A673 (cell line): ENCODE data around the gene TNFSF12. TPM values are rescaled to one million over a fixed set of nuclear protein-coding genes. Genes with fewer than 3 reads are reported as not detected.

Experiments used
- BruUV-seq: library from RNA; stranded (reverse); fragments of 400-500 nt; replicated peaks from 2 replicates; lab custom pipeline; 2021; lab: Mats Ljungman, UMichigan
- CTCF ChIA-PET: fragments of 300-600 bp; sonication (Branson Sonifier 250); formaldehyde crosslinking; loops from one replicate; lab custom pipeline; 2022; ENCODE audit warnings: antibody characterized with exemption; lab: Charles Lee
- POLR2A ChIA-PET: fragments of 300-600 bp; sonication (Branson Sonifier 250); formaldehyde crosslinking; loops from one replicate; lab custom pipeline; 2022; ENCODE audit warnings: antibody characterized with exemption; ENCODE audit not compliant: low non-redundant PET; lab: Charles Lee
- DNase-seq: peaks from one replicate; pipeline ENCODE4 v3.0.0-alpha.2; 2015; ENCODE audit warnings: low spot score
- H3K27ac ChIP-seq: fragments of 200-600 bp; sonication (generic); 2 replicates; pipeline ENCODE4 v1.5.1; 2016; ENCODE audit warnings: mixed run types, low read depth, mild to moderate bottlenecking, mixed read lengths, antibody characterized with exemption, low read length; ENCODE audit not compliant: poor library complexity, severe bottlenecking
- H3K27me3 ChIP-seq: fragments of 200-600 bp; sonication (generic); replicated peaks from 2 replicates; pipeline ENCODE4 v1.6.1; 2017; ENCODE audit warnings: mixed run types, low read depth, mild to moderate bottlenecking, mixed read lengths, antibody characterized with exemption, low read length; ENCODE audit not compliant: insufficient read depth, poor library complexity
- H3K36me3 ChIP-seq: fragments of 200-600 bp; sonication (generic); 2 replicates; pipeline ENCODE4 v1.6.1; 2016; ENCODE audit warnings: mixed run types, mild to moderate bottlenecking, mixed read lengths, antibody characterized with exemption, low read length; ENCODE audit not compliant: insufficient read depth, poor library complexity, severe bottlenecking
- H3K4me1 ChIP-seq: fragments of 200-600 bp; sonication (generic); 2 replicates; pipeline ENCODE4 v1.6.1; 2017; ENCODE audit warnings: mixed run types, mild to moderate bottlenecking, mixed read lengths, antibody characterized with exemption, low read length; ENCODE audit not compliant: insufficient read depth, poor library complexity, severe bottlenecking
- H3K4me3 ChIP-seq: fragments of 200-600 bp; sonication (generic); 2 replicates; pipeline ENCODE4 v1.5.1; 2016; ENCODE audit warnings: low read depth, mixed run types, mild to moderate bottlenecking, mixed read lengths, low read length; ENCODE audit not compliant: poor library complexity, severe bottlenecking
- H3K9me3 ChIP-seq: fragments of 200-600 bp; sonication (generic); 2 replicates; pipeline ENCODE4 v1.6.1; 2016; ENCODE audit warnings: mixed run types, low read depth, mild to moderate bottlenecking, mixed read lengths, antibody characterized with exemption, low read length; ENCODE audit not compliant: poor library complexity, severe bottlenecking
- EZH2 ChIP-seq: fragments of 200-600 bp; sonication (generic); IDR thresholded peaks from 2 replicates; pipeline ENCODE4 v1.6.1; 2017; ENCODE audit warnings: borderline replicate concordance, low read depth, mild to moderate bottlenecking, mixed read lengths, antibody characterized with exemption, low read length; ENCODE audit not compliant: poor library complexity, severe bottlenecking
- intact Hi-C: fragments of 100-400 bp; cut with micrococcal nuclease; formaldehyde crosslinking; loops from one replicate; pipeline ENCODE4 v1.10.0; 2022; ENCODE audit not compliant: unreplicated experiment
- total RNA-seq: library from RNA; stranded (reverse); gene quantifications from 2 replicates; pipeline ENCODE4 v1.2.3, GENCODE V29; 2021
- TF ChIP-seq, protein P1 (sequence below): fragments of 300-800, 200-600 bp; sonication (generic); conservative IDR thresholded peaks from 2 replicates; pipeline ENCODE4 v1.5.1; 2017; ENCODE audit warnings: low read depth, mild to moderate bottlenecking, antibody characterized with exemption, low read length, moderate library complexity, mixed read lengths

The TNFSF12 gene
- total RNA-seq, 1 experiment from 2014 or later = 0.75 TPM

GRCh38 chr17:7587420-7588151 lies 38.7 kb downstream of the TNFSF12 start:
- Histone ChIP-seq H3K9me3 (no peaks in the 10 kb centered on the region), H3K4me3 (no peak overlapping the region), H3K4me1 (peaks cover 17% of the 10 kb centered on the region), H3K27me3 (no peaks in the 10 kb centered on the region), H3K27ac (no peak overlapping the region), H3K36me3 (peaks cover 54% of the 10 kb centered on the region)
- no peak for TF ChIP-seq EZH2
- TF ChIP-seq, protein P1, sequence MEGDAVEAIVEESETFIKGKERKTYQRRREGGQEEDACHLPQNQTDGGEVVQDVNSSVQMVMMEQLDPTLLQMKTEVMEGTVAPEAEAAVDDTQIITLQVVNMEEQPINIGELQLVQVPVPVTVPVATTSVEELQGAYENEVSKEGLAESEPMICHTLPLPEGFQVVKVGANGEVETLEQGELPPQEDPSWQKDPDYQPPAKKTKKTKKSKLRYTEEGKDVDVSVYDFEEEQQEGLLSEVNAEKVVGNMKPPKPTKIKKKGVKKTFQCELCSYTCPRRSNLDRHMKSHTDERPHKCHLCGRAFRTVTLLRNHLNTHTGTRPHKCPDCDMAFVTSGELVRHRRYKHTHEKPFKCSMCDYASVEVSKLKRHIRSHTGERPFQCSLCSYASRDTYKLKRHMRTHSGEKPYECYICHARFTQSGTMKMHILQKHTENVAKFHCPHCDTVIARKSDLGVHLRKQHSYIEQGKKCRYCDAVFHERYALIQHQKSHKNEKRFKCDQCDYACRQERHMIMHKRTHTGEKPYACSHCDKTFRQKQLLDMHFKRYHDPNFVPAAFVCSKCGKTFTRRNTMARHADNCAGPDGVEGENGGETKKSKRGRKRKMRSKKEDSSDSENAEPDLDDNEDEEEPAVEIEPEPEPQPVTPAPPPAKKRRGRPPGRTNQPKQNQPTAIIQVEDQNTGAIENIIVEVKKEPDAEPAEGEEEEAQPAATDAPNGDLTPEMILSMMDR = no peak
- DNase-seq = no peak
- ChIA-PET CTCF (interaction anchor here (0.6 to 0.7 kb wide), 2 partner anchors 73 to 92 kb away, joined by 3 to 7 read pairs; no protein-coding TSS in a partner anchor), POLR2A (interaction anchor here (0.9 kb wide), 1 partner anchor 109 kb away, joined by 3 read pairs; no protein-coding TSS in a partner anchor)
- intact Hi-C loops = no loop called here
- BruUV-seq = no TSS peak

DNA sequence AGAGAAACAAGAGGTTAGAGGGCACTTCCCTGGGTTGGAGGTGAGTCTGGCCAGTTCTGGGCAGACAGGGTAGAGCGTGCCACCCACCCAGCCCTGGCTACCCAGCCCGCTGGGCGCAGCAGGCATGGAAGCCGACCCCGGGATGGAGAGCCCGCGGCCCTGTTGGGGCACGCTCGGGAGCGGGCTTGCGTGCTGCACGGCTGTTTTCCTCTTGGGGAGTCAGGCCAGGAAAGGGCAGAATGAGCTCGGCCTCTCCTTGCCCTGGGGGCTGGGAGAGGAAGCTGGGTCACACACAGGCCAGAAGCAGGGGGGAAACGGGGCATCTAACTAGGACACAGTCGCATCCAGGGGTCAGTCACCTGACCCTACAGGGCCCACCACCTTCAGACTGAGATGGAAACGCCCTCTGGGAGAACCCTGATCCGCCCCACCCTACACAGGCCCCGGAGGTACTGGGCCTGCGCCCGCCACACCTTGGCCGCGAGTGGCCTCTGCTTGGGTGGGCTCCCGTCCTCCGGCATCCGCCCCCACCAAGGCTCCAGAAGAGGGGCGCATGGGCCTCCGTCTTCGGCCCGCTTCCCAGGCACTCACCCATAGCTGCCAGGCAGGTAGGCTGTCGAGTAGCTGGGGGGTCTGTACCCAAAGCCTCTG lies 39.8 kb downstream of the TNFSF12 start:
- Histone ChIP-seq H3K4me1 (peaks cover 10% of the 10 kb centered on the region), H3K27me3 (no peaks in the 10 kb centered on the region), H3K36me3 (peaks cover 65% of the 10 kb centered on the region), H3K27ac (peak overlapping the region; percentile 48), H3K9me3 (no peaks in the 10 kb centered on the region), H3K4me3 (no peak overlapping the region)
- intact Hi-C loops = no loop called here
- CTCF ChIA-PET = interaction anchor here (0.6 to 1.2 kb wide), 7 partner anchors 9 to 543 kb away, joined by 4 to 9 read pairs (median 4); partner anchors contain the start of genes CD68, FXR2, TP53 and WRAP53
- TF ChIP-seq, protein P1 = no peak
- no peak for TF ChIP-seq EZH2
- POLR2A ChIA-PET = interaction anchor here (0.5 kb wide), 1 partner anchor 105 kb away, joined by 3 read pairs; the partner anchor contains the start of gene POLR2A
- no TSS peak for BruUV-seq
- DNase-seq = no peak

DNA sequence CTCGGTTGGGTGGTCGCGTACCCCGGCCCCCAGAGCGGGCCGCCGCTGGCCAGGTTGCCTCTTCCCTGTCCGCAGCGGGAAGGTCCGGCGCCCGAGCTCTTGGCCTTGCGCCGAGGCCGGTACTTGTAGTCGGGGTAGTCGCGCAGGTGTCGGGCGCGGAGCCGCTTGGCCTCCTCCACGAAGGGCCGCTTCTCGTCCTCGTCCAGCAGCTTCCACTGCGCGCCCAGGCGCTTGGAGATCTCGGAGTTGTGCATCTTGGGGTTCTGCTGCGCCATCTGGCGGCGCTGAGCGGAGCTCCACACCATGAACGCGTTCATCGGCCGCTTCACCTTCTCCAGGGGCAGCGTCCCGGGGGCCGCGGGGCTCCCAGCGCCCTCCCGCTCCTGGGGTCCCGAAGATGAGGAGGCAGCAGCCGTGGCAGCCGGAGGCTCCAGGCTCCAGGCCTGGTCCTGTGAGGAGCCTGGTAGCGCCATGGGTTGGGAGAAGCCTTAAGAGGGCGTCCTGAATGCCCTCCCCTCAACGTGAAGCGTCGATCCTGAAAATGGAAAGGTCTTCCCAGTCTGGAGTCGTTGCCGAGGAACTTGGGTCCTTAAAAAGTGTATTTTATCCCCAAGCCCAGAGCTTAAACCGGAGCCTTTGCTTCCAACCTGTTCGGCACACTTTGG lies 40.5 kb downstream of the TNFSF12 start:
- DNase-seq = peak; percentile 90
- Histone ChIP-seq H3K4me3 (no peak overlapping the region), H3K27me3 (no peaks in the 10 kb centered on the region), H3K4me1 (peaks cover 10% of the 10 kb centered on the region), H3K9me3 (no peaks in the 10 kb centered on the region), H3K36me3 (peaks cover 72% of the 10 kb centered on the region), H3K27ac (peak overlapping the region; percentile 48)
- no peak for TF ChIP-seq EZH2
- TF ChIP-seq, protein P1 = peak; percentile 94
- ChIA-PET POLR2A (interaction anchor here (0.5 to 1.7 kb wide), 2 partner anchors 99 to 105 kb away, joined by 3 read pairs; partner anchors contain the start of genes POLR2A and WRAP53), CTCF (interaction anchor here (0.6 to 1.2 kb wide), 8 partner anchors 9 to 544 kb away, joined by 3 to 9 read pairs (median 4); partner anchors contain the start of genes CD68, FXR2, TP53 and WRAP53)
- intact Hi-C loops = no loop called here
- BruUV-seq = no TSS peak
